DOHH2 (cell line): Measurements from ENCODE around the gene EMP1.

Experiments used
- EZH2phosphoT487 ChIP-seq: fragments of 200-600 bp; sonication (generic); IDR thresholded peaks from 2 replicates; pipeline ENCODE4 v1.6.1; 2017; ENCODE audit warnings: borderline replicate concordance, mild to moderate bottlenecking, antibody characterized with exemption, low read length, moderate library complexity, mixed read lengths
- TF ChIP-seq, protein P1 (sequence below): fragments of 200-600 bp; sonication (generic); IDR thresholded peaks from one replicate; pipeline ENCODE4 v1.5.1; 2014; ENCODE audit warnings: antibody characterized with exemption, mild to moderate bottlenecking, low read depth, low read length; ENCODE audit not compliant: poor library complexity, severe bottlenecking

DNA sequence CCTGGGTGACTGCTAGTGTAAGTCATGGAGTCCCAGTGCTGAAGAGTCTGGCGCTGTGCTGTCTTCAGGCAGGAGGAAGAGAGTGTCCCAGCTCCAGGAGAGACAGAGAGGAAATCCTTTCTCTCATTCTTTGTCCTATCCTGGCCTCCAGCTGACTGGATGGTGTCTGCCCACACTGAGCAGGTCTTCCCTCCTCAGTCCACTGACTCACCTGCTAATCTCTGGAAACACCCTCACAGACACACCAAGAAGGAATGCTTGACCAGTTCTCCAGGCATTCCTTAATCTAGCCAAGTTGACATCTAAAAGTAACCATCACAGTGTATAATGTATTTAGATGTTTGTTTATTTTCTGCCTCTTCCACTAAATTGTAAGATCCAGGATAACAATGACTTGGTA, 53.9 kb downstream of the EMP1 start:
- TF ChIP-seq, protein P1, sequence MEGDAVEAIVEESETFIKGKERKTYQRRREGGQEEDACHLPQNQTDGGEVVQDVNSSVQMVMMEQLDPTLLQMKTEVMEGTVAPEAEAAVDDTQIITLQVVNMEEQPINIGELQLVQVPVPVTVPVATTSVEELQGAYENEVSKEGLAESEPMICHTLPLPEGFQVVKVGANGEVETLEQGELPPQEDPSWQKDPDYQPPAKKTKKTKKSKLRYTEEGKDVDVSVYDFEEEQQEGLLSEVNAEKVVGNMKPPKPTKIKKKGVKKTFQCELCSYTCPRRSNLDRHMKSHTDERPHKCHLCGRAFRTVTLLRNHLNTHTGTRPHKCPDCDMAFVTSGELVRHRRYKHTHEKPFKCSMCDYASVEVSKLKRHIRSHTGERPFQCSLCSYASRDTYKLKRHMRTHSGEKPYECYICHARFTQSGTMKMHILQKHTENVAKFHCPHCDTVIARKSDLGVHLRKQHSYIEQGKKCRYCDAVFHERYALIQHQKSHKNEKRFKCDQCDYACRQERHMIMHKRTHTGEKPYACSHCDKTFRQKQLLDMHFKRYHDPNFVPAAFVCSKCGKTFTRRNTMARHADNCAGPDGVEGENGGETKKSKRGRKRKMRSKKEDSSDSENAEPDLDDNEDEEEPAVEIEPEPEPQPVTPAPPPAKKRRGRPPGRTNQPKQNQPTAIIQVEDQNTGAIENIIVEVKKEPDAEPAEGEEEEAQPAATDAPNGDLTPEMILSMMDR, result no peak
- TF ChIP-seq EZH2phosphoT487, result no peak
